Transverse colon (tissue), 4 donors: ENCODE measurements around the gene INPP4B.
"Not testable (repeated sequence)": the region's sequence is repeated elsewhere in the genome, so short reads cannot be mapped to it uniquely, and the experiment has no call there.

Experiments
- POLR2A ChIP-seq: fragments of 450-650 bp; IDR thresholded peaks from one replicate; pipeline ENCODE4 v1.6.1; 2016; ENCODE audit warnings: antibody characterized with exemption, mild to moderate bottlenecking, moderate library complexity
- POLR2AphosphoS5 ChIP-seq, 3 donors: sonication (generic); formaldehyde crosslinking; IDR thresholded peaks; one replicate each; pipeline ENCODE4 v1.6.1; 2016; ENCODE audit warnings: antibody characterized with exemption in 3 of 3
- TF ChIP-seq, protein P1 (sequence below), 5 experiments: fragments of 200-600 bp in 3 of 5; fragments of 450-650 bp in 2 of 5; sonication (generic) in 3 of 5; IDR thresholded peaks; 1 replicate in 2 of 5; 2 replicates in 3 of 5; pipeline ENCODE4 v1.5.1; 2016 to 2017; ENCODE audit warnings: antibody characterized with exemption in 5 of 5, inconsistent platforms in 3 of 5, mild to moderate bottlenecking in 2 of 5, moderate library complexity in 1 of 5

DNA sequence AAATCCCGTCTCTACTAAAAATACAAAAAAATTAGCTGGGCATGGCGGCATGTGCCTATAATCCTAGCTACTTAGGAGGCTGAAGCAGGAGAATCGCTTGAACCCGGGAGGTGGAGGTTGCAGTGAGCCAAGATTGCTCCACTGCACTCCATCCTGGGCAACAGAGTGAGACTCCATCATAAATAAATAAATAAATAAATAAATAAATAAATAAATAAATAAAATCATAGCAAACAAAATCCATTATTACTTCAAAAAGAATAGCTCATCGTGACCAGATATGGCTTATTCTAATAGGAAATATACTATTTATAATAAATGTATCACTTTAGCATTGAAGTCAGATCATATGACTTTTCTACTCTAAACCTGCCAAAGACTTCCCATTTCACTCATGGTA, 42.2 kb downstream of the INPP4B start:
- TF ChIP-seq, protein P1, sequence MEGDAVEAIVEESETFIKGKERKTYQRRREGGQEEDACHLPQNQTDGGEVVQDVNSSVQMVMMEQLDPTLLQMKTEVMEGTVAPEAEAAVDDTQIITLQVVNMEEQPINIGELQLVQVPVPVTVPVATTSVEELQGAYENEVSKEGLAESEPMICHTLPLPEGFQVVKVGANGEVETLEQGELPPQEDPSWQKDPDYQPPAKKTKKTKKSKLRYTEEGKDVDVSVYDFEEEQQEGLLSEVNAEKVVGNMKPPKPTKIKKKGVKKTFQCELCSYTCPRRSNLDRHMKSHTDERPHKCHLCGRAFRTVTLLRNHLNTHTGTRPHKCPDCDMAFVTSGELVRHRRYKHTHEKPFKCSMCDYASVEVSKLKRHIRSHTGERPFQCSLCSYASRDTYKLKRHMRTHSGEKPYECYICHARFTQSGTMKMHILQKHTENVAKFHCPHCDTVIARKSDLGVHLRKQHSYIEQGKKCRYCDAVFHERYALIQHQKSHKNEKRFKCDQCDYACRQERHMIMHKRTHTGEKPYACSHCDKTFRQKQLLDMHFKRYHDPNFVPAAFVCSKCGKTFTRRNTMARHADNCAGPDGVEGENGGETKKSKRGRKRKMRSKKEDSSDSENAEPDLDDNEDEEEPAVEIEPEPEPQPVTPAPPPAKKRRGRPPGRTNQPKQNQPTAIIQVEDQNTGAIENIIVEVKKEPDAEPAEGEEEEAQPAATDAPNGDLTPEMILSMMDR (IDR thresholded peaks at IDR 0.05), result not testable (repeated sequence)
- TF ChIP-seq POLR2AphosphoS5 (IDR thresholded peaks at IDR 0.05); POLR2A: not testable (repeated sequence)
